Spleen (tissue), 11 donors: Measurements from ENCODE around the gene TGM4. TPM values are rescaled to one million over a fixed set of nuclear protein-coding genes. Genes with fewer than 3 reads are reported as not detected.
"Not testable (repeated sequence)": the region's sequence is repeated elsewhere in the genome, so short reads cannot be mapped to it uniquely, and the experiment has no call there.

Source experiments
- DNase-seq: peaks from one replicate; pipeline ENCODE4 v3.0.0-alpha.2; 2020
- H3K27ac ChIP-seq, 8 donors: fragments of 200-600 bp; sonication (generic) in 7 of 8; 1 replicate in 4 of 8; 2 replicates in 4 of 8; pipeline versions ENCODE4 v1.5.0 to v1.8.0; 2016 to 2021; ENCODE audit warnings: inconsistent platforms in 4 of 8, mild to moderate bottlenecking in 4 of 8, moderate library complexity in 1 of 8
- H3K27me3 ChIP-seq, 7 donors: fragments of 200-600 bp; sonication (generic) in 6 of 7; replicated peaks in 1 of 7; 1 replicate in 4 of 7; 2 replicates in 3 of 7; pipeline versions ENCODE4 v1.5.0 to v1.8.0; 2016 to 2021; ENCODE audit warnings: inconsistent platforms in 3 of 7, mild to moderate bottlenecking in 1 of 7
- H3K36me3 ChIP-seq, 6 donors: fragments of 200-600 bp; sonication (generic) in 5 of 6; 1 replicate in 4 of 6; 2 replicates in 2 of 6; pipeline versions ENCODE4 v1.5.0 to v1.8.0; 2016 to 2021; ENCODE audit warnings: inconsistent platforms in 2 of 6
- H3K4me1 ChIP-seq, 6 donors: fragments of 200-600 bp; sonication (generic) in 5 of 6; 1 replicate in 3 of 6; 2 replicates in 3 of 6; pipeline versions ENCODE4 v1.5.0 to v1.8.0; 2016 to 2021; ENCODE audit warnings: inconsistent platforms in 3 of 6
- H3K4me3 ChIP-seq, 8 donors: fragments of 200-600 bp; sonication (generic) in 7 of 8; 1 replicate in 4 of 8; 2 replicates in 4 of 8; pipeline versions ENCODE4 v1.5.0 to v1.8.0; 2016 to 2021; ENCODE audit warnings: inconsistent platforms in 4 of 8, mild to moderate bottlenecking in 4 of 8, moderate library complexity in 2 of 8
- H3K9me3 ChIP-seq, 8 donors: fragments of 200-600 bp; sonication (generic) in 7 of 8; 1 replicate in 4 of 8; 2 replicates in 4 of 8; pipeline versions ENCODE4 v1.5.0 to v1.8.0; 2016 to 2021; ENCODE audit warnings: inconsistent platforms in 4 of 8
- POLR2A ChIP-seq, 3 donors: fragments of 450-650 bp; IDR thresholded peaks; one replicate each; pipeline ENCODE4 v1.5.1; 2017; ENCODE audit warnings: antibody characterized with exemption in 3 of 3, mild to moderate bottlenecking in 1 of 3
- POLR2AphosphoS5 ChIP-seq, 3 donors: sonication (generic); formaldehyde crosslinking; IDR thresholded peaks; one replicate each; pipeline ENCODE4 v1.5.1; 2017; ENCODE audit warnings: antibody characterized with exemption in 3 of 3
- WGBS, 5 donors: extraction: QIAGEN DNeasy Blood & Tissue Kit in 3 of 5; methylation state at CpG; one replicate each; pipeline versions ENCODE4 v1.1.5 to v1.1.7; 2013 to 2018; 5-methylcytosine and 5-hydroxymethylcytosine counted together
- intact Hi-C: fragments of 100-400 bp; cut with DNase I; formaldehyde crosslinking; loops from one replicate; pipeline ENCODE4 v1.15.0; 2023; ENCODE audit warnings: low total_unique reads
- polyA plus RNA-seq, 3 donors: library from polyadenylated mRNA; stranded (reverse); fragments of 200-250 nt; gene quantifications; one replicate each; pipeline ENCODE4 v1.2.1, GENCODE V29; 2013
- total RNA-seq, 7 donors: library from RNA; depleted of rRNA in 3 of 7; stranded (reverse); fragments of >200 nt in 3 of 7; fragmentation: NEBNext Ultra II Directional in 4 of 7; extraction: Animal tissue kit (Norgen Biotek cat#: 25700) in 4 of 7; gene quantifications; one replicate each; pipeline versions ENCODE4 v1.1.0 to v1.2.1, GENCODE V29; 2016 to 2021
- TF ChIP-seq, protein P1 (sequence below), 11 experiments: fragments of 200-600 bp in 7 of 11; fragments of 450-650 bp in 4 of 11; sonication (generic) in 4 of 11; IDR thresholded peaks in 8 of 11; conservative IDR thresholded peaks in 3 of 11; 1 replicate in 7 of 11; 2 replicates in 4 of 11; pipeline versions ENCODE4 v1.4.0 to v1.8.0; 2016 to 2021; ENCODE audit warnings: antibody characterized with exemption in 11 of 11, inconsistent platforms in 4 of 11, mild to moderate bottlenecking in 1 of 11
- donor health status: healthy with polysubstance abuse.
- donor health status: DM: no; HTN: no; CAD: no; lungs with moderate emphysema.
- donor health status: DM: no; HTN: no; CAD: no.
- donor health status: Bipolar disorder and iron deficiency.
- donor health status: healthy.
- donor health status: DM: no; HTN: no; CAD: no.
- donor health status: DM: yes; HTN: yes; CAD: no.

The TGM4 gene
- total and polyA plus RNA-seq, 10 donors: not detected

DNA sequence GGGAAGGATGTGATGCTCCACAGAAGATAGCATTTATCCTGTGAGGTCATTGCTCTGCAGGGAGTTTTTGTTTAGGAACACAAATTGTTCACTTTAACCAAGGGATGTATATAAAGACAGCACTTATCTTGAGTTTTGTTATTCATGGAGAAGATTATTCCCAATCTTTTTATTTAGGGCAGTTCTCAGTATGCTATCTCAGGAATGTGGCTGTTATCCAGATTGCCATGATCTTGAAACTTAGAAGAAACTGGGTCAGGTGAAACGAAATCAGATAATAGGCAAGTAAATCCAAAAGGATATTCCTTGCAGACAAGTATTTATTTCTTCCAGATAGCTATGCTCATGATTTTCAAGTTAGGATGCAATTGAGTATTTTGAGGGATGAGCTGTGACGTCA is 32.0 kb upstream of the TGM4 start:
- Histone ChIP-seq H3K4me3 (no peak overlapping the region), H3K9me3 (peaks cover 0 to 13% (median 8%) of the 10 kb centered on the region in 8 donors), H3K27ac (no peak overlapping the region), H3K4me1 (no peaks in the 10 kb centered on the region), H3K27me3 (no peaks in the 10 kb centered on the region), H3K36me3 (peaks cover 0 to 75% (median 0%) of the 10 kb centered on the region in 6 donors)
- WGBS, 5 donors: 89 to 93% (median 92%) methylated on average over 2 of the region's 2 CpGs
- TF ChIP-seq POLR2A (IDR thresholded peaks at IDR 0.05) (no peak), POLR2AphosphoS5 (IDR thresholded peaks at IDR 0.05) (no peak)
- TF ChIP-seq, protein P1, sequence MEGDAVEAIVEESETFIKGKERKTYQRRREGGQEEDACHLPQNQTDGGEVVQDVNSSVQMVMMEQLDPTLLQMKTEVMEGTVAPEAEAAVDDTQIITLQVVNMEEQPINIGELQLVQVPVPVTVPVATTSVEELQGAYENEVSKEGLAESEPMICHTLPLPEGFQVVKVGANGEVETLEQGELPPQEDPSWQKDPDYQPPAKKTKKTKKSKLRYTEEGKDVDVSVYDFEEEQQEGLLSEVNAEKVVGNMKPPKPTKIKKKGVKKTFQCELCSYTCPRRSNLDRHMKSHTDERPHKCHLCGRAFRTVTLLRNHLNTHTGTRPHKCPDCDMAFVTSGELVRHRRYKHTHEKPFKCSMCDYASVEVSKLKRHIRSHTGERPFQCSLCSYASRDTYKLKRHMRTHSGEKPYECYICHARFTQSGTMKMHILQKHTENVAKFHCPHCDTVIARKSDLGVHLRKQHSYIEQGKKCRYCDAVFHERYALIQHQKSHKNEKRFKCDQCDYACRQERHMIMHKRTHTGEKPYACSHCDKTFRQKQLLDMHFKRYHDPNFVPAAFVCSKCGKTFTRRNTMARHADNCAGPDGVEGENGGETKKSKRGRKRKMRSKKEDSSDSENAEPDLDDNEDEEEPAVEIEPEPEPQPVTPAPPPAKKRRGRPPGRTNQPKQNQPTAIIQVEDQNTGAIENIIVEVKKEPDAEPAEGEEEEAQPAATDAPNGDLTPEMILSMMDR (IDR thresholded peaks at IDR 0.05 in 8 of 11, conservative IDR thresholded peaks at IDR 0.05 in 3 of 11): no peak
- no peak for DNase-seq
- intact Hi-C loops: no loop called here

DNA sequence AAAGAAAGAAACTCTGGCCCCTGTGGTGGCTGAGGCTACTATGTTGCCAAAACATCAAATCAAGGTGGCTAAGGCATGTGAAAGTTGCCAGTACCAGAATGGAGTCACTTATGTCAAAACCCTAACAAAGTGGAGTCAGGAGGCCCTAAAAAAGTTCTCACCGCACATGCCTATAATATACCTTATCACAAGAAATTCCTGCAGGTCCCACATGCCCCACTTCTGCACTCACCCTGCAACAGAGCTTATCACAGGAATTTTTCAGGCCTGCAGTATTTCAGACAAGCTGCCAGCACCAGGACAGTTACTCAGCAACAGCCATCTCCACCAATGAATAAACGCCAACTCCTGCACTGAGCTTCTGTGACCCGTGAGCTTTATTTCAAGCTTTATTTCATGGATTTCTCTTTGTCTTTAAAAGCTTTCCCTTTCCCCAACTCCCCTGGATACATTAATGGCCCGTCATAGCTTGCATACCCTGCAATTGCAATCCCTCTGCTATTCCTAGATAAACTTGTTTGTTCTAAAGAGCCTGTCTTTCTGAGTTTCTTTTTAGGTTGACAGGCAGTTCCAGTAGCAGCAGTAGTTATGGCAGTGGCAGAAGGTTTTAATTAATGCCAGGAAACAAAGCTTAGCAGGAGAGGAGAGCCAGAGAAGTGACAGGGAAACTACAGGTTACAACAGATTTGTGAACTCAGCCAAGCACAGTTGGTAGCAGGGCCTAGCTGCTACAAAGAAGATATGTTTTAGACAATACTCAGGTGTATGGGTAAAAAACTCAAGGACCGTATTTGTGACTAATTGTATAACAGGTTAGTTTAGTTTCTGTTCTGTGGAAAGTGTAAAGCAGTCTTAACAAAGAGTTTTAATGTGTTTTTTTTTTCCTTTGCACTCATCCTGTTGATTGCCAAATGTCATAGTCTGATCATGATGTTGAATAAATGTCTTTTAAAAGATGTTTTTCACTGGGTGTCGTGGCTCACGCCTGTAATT is 28.6 kb upstream of the TGM4 start:
- H3K9me3 ChIP-seq: no peaks in the 10 kb centered on the region
- DNase-seq: no peak
- TF ChIP-seq POLR2AphosphoS5 (IDR thresholded peaks at IDR 0.05) (no peak), POLR2A (IDR thresholded peaks at IDR 0.05) (no peak)
- TF ChIP-seq, protein P1 (IDR thresholded peaks at IDR 0.05 in 8 of 11, conservative IDR thresholded peaks at IDR 0.05 in 3 of 11): no peak
- H3K4me3 ChIP-seq: no peak overlapping the region
- H3K36me3 ChIP-seq: peaks cover 0 to 47% (median 0%) of the 10 kb centered on the region in 6 donors
- H3K4me1 ChIP-seq: no peaks in the 10 kb centered on the region
- H3K27me3 ChIP-seq: no peaks in the 10 kb centered on the region
- H3K27ac ChIP-seq: no peak overlapping the region
- intact Hi-C loops: no loop called here
- 79 to 94% (median 92%) methylated on average over 7 of the region's 7 CpGs for WGBS, 5 donors

DNA sequence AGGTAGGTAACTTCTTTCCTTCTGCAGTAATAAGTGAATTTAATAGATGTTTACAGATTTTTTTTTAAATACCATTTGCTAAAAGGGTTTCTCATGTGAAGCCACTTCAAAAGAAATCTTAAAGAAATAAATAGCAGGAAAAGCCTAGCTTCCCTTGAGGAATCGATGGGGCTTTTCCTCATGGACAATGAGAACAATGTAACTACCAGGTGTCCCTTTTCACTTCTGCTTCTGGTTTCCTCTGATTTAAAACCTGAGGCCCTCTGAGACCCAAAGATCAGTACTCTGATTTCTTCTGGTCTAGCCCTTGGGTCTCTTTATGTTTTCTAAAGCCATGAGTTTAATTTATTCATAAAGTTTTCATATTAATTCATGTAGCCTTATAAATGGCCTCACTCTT is 25.8 kb upstream of the TGM4 start:
- Histone ChIP-seq H3K4me1 (no peaks in the 10 kb centered on the region), H3K27me3 (no peaks in the 10 kb centered on the region), H3K27ac (no peak overlapping the region), H3K36me3 (peaks cover 0 to 41% (median 0%) of the 10 kb centered on the region in 6 donors), H3K9me3 (peaks cover 0 to 4% (median 2%) of the 10 kb centered on the region in 8 donors), H3K4me3 (no peak overlapping the region)
- 38 to 82% (median 63%) methylated on average over 1 of the region's 1 CpG for WGBS, 5 donors
- no peak for DNase-seq
- intact Hi-C loops: no loop called here
- TF ChIP-seq, protein P1 (IDR thresholded peaks at IDR 0.05 in 8 of 11, conservative IDR thresholded peaks at IDR 0.05 in 3 of 11): no peak
- TF ChIP-seq POLR2A (IDR thresholded peaks at IDR 0.05): no peak
- TF ChIP-seq POLR2AphosphoS5 (IDR thresholded peaks at IDR 0.05): no peak

DNA sequence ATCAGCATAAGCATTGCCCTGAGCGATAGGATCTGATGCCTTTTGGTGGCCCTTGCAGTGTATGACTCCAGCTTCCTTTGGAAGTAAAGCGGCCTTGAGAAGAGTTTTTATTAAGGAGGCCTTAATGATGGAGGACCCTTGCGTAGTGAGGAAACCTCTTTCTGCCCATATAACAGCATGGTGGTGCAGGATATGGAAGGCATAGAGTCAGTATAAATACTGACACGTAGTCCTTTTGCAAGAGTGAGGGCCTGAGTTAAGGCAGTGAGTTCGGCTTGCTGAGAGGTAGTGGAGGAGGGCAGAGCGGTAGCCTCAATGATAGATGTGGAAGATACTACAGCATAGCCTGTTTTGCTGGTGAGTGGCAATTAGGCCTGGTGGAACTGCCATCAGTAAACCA is 17.7 kb upstream of the TGM4 start:
- WGBS, 5 donors: 95 to 98% (median 97%) methylated on average over 6 of the region's 6 CpGs
- peaks cover 0 to 41% (median 0%) of the 10 kb centered on the region in 6 donors for H3K36me3 ChIP-seq

More for the DNA sequence above, 17.7 kb upstream of the TGM4 start:
- H3K4me3 ChIP-seq, DNase-seq, intact Hi-C loops, H3K4me1 ChIP-seq, H3K27ac ChIP-seq, H3K27me3 ChIP-seq: not testable (repeated sequence)
- H3K9me3 ChIP-seq: peaks cover 0 to 44% (median 20%) of the 10 kb centered on the region in 8 donors
